Fibroblast of pulmonary artery (primary cell): ENCODE measurements around the gene TTC39A.
"Not testable (repeated sequence)": the region's sequence is repeated elsewhere in the genome, so short reads cannot be mapped to it uniquely, and the experiment has no call there.

ENCODE experiments used
- DNase-seq: peaks from one replicate; pipeline ENCODE4 v3.0.0-alpha.2; 2010; ENCODE audit warnings: low read depth
- H3K4me3 ChIP-seq: replicated peaks from 2 replicates; pipeline ENCODE4 v1.5.1; 2011; ENCODE audit warnings: low read depth, mild to moderate bottlenecking, control low read depth, low read length, moderate library complexity
- CTCF ChIP-seq: IDR thresholded peaks from 2 replicates; pipeline ENCODE4 v1.5.1; 2011; ENCODE audit warnings: mild to moderate bottlenecking, control low read depth, low read length, inconsistent platforms; ENCODE audit errors: missing control alignments

TTC39A gene

GRCh38 chr1:51264451-51264850 lies 65.9 kb downstream of the TTC39A start:
- peak; percentile 85 for DNase-seq
- no peak for TF ChIP-seq CTCF
- H3K4me3 ChIP-seq: no peak overlapping the region

- no peak overlapping the region for H3K4me3 ChIP-seq
- no peak for TF ChIP-seq CTCF
- DNase-seq: no peak
Measured at GRCh38 chr1:51263147-51263877, 67.0 kb downstream of the TTC39A start.

GRCh38 chr1:51255331-51255730 lies 75.0 kb downstream of the TTC39A start:
- no peak for TF ChIP-seq CTCF
- no peak overlapping the region for H3K4me3 ChIP-seq
- DNase-seq: no peak

- no peak overlapping the region for H3K4me3 ChIP-seq
- no peak for DNase-seq
- no peak for TF ChIP-seq CTCF
Measured at GRCh38 chr1:51253691-51254090, 76.7 kb downstream of the TTC39A start.

GRCh38 chr1:51252366-51252765 lies 78.0 kb downstream of the TTC39A start:
- H3K4me3 ChIP-seq: no peak overlapping the region
- TF ChIP-seq CTCF: no peak
- no peak for DNase-seq

- H3K4me3 ChIP-seq, DNase-seq: not testable (repeated sequence)
Measured at GRCh38 chr1:51251165-51251564, 79.2 kb downstream of the TTC39A start.

GRCh38 chr1:51250729-51251128 lies 79.6 kb downstream of the TTC39A start:
- not testable (repeated sequence) for DNase-seq, H3K4me3 ChIP-seq

- DNase-seq: no peak
- no peak for TF ChIP-seq CTCF
- no peak overlapping the region for H3K4me3 ChIP-seq
Measured at GRCh38 chr1:51249445-51249844, 80.9 kb downstream of the TTC39A start.
